Type B pancreatic cell (in vitro differentiated cells): ENCODE results near the gene XPNPEP3. TPM values are rescaled to one million over a fixed set of nuclear protein-coding genes. Genes with fewer than 3 reads are reported as not detected.

Experiments used
- DNase-seq: peaks from one replicate; pipeline ENCODE4 v3.0.0; 2021; ENCODE audit warnings: mixed read lengths; ENCODE audit not compliant: unreplicated experiment; ENCODE audit errors: extremely low spot score
- H3K27ac Mint-ChIP-seq: 2 replicates; pipeline ENCODE4 v1.8.0; 2021; ENCODE audit warnings: mild to moderate bottlenecking, mixed read lengths
- H3K27me3 Mint-ChIP-seq: 2 replicates; pipeline ENCODE4 v1.8.0; 2021; ENCODE audit warnings: mixed read lengths
- H3K36me3 Mint-ChIP-seq: 2 replicates; pipeline ENCODE4 v1.8.0; 2021; ENCODE audit warnings: mixed read lengths
- H3K4me1 Mint-ChIP-seq: one replicate; pipeline ENCODE4 v1.8.0; 2021; ENCODE audit warnings: mixed read lengths; ENCODE audit not compliant: unreplicated experiment
- H3K4me3 Mint-ChIP-seq: 2 replicates; pipeline ENCODE4 v1.8.0; 2021; ENCODE audit warnings: mild to moderate bottlenecking, mixed read lengths
- H3K9me3 Mint-ChIP-seq: 2 replicates; pipeline ENCODE4 v1.8.0; 2021; ENCODE audit warnings: mixed read lengths
- CTCF ChIP-seq: fragments of 200-600 bp; sonication (generic); conservative IDR thresholded peaks from 2 replicates; pipeline ENCODE4 v1.5.0; 2021; ENCODE audit warnings: antibody characterized with exemption, mild to moderate bottlenecking
- total RNA-seq: library from RNA; stranded (reverse); gene quantifications from 2 replicates; pipeline ENCODE4 v1.2.1, GENCODE V29; 2021; ENCODE audit warnings: low replicate concordance

The XPNPEP3 gene
- total RNA-seq, 1 donor from 2014 or later, result 30.9 TPM

GRCh38 chr22:40972587-40972986, 115.6 kb downstream of the XPNPEP3 start:
- Mint-ChIP-seq H3K4me3 (no peak overlapping the region), H3K36me3 (peaks cover 16% of the 10 kb centered on the region), H3K4me1 (no peaks in the 10 kb centered on the region), H3K27me3 (no peaks in the 10 kb centered on the region), H3K27ac (no peak overlapping the region), H3K9me3 (no peaks in the 10 kb centered on the region)
- DNase-seq, result no peak
- TF ChIP-seq CTCF, result no peak

- H3K4me1 Mint-ChIP-seq, result no peaks in the 10 kb centered on the region
- no peak overlapping the region for H3K27ac Mint-ChIP-seq
- peaks cover 16% of the 10 kb centered on the region for H3K36me3 Mint-ChIP-seq
- H3K4me3 Mint-ChIP-seq, result no peak overlapping the region
- no peak for TF ChIP-seq CTCF
- DNase-seq, result no peak
- no peaks in the 10 kb centered on the region for H3K27me3 Mint-ChIP-seq
- H3K9me3 Mint-ChIP-seq, result no peaks in the 10 kb centered on the region
Observed at GRCh38 chr22:40973144-40973543, 116.2 kb downstream of the XPNPEP3 start.

DNA sequence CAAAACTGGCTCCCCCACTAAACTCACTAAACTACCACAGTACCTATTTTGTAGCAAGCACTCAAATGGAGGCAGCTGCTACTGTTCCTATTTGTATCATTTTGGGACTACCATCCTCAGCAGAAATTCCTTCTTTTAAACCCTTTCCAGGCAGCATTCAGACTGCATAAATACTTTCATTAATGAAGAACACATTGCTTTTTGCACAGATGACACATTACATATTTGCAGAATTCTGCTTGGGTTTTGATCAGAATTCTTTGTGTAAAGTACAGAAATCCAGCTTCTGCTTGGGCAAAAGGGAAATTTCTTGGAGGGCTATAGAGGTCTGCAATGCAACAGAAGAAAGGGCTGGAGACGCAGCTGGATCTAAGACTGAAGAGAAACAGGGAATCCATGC, 118.4 kb downstream of the XPNPEP3 start:
- Mint-ChIP-seq H3K36me3 (peaks cover 14% of the 10 kb centered on the region), H3K4me1 (no peaks in the 10 kb centered on the region), H3K27me3 (no peaks in the 10 kb centered on the region), H3K4me3 (no peak overlapping the region), H3K27ac (no peak overlapping the region), H3K9me3 (no peaks in the 10 kb centered on the region)
- TF ChIP-seq CTCF, result no peak
- DNase-seq, result no peak

- Mint-ChIP-seq H3K4me3 (no peak overlapping the region), H3K4me1 (no peaks in the 10 kb centered on the region), H3K27me3 (no peaks in the 10 kb centered on the region), H3K27ac (peak overlapping the region; percentile 21), H3K9me3 (no peaks in the 10 kb centered on the region), H3K36me3 (peaks cover 9% of the 10 kb centered on the region)
- no peak for TF ChIP-seq CTCF
- DNase-seq, result no peak
Observed at GRCh38 chr22:40976866-40977700, 120.1 kb downstream of the XPNPEP3 start.

GRCh38 chr22:40979198-40979597, 122.2 kb downstream of the XPNPEP3 start:
- TF ChIP-seq CTCF, result no peak
- H3K36me3 Mint-ChIP-seq, result no peaks in the 10 kb centered on the region

More at GRCh38 chr22:40979198-40979597, 122.2 kb downstream of the XPNPEP3 start:
- Mint-ChIP-seq H3K27ac (no peak overlapping the region), H3K9me3 (no peaks in the 10 kb centered on the region), H3K4me1 (no peaks in the 10 kb centered on the region), H3K4me3 (no peak overlapping the region), H3K27me3 (no peaks in the 10 kb centered on the region)
- no peak for DNase-seq
